Vagina (tissue), 2 donors: ENCODE results near the gene NAPSA. TPM values are rescaled to one million over a fixed set of nuclear protein-coding genes. Genes with fewer than 3 reads are reported as not detected.
"Not testable (repeated sequence)": the region's sequence is repeated elsewhere in the genome, so short reads cannot be mapped to it uniquely, and the experiment has no call there.

Source experiments
- DNase-seq, 2 donors: peaks; one replicate each; pipeline ENCODE4 v3.0.0-alpha.2; 2017; ENCODE audit errors: extremely low spot score in 2 of 2
- H3K27ac ChIP-seq: fragments of 200-600 bp; sonication (generic); one replicate; pipeline ENCODE4 v1.5.1; 2019
- H3K27me3 ChIP-seq: fragments of 200-600 bp; sonication (generic); one replicate; pipeline ENCODE4 v1.5.1; 2019
- H3K36me3 ChIP-seq, 2 donors: fragments of 200-600 bp; sonication (generic); one replicate each; pipeline ENCODE4 v1.5.1; 2017 to 2019
- H3K4me1 ChIP-seq: fragments of 200-600 bp; sonication (generic); one replicate; pipeline ENCODE4 v1.5.1; 2019
- H3K4me3 ChIP-seq, 2 donors: fragments of 200-600 bp; sonication (generic); 1 replicate in 1 of 2; 2 replicates in 1 of 2; pipeline ENCODE4 v1.5.1; 2016 to 2019
- H3K9me3 ChIP-seq: fragments of 200-600 bp; sonication (generic); one replicate; pipeline ENCODE4 v1.5.1; 2019
- POLR2A ChIP-seq, 2 donors: fragments of 450-650 bp; IDR thresholded peaks; one replicate each; pipeline ENCODE4 v1.6.1; 2017; ENCODE audit warnings: antibody characterized with exemption in 2 of 2, mild to moderate bottlenecking in 2 of 2, moderate library complexity in 2 of 2
- POLR2AphosphoS5 ChIP-seq, 2 donors: sonication (generic); formaldehyde crosslinking; IDR thresholded peaks; one replicate each; pipeline ENCODE4 v1.9.0; 2017; ENCODE audit warnings: antibody characterized with exemption in 2 of 2, mild to moderate bottlenecking in 2 of 2, low read depth in 1 of 2; ENCODE audit not compliant: insufficient read depth in 1 of 2
- intact Hi-C: fragments of 100-400 bp; cut with DNase I; formaldehyde crosslinking; loops from one replicate; pipeline ENCODE4 v1.15.1; 2023
- total RNA-seq: library from RNA; depleted of rRNA; stranded (reverse); fragments of >200 nt; gene quantifications from one replicate; pipeline ENCODE4 v1.2.3, GENCODE V29; 2016
- TF ChIP-seq, protein P1 (sequence below), 3 experiments: fragments of 450-650 bp in 2 of 3; fragments of 200-600 bp in 1 of 3; sonication (generic) in 1 of 3; IDR thresholded peaks; one replicate each; pipeline ENCODE4 v1.5.1; 2017 to 2019; ENCODE audit warnings: antibody characterized with exemption in 3 of 3, mild to moderate bottlenecking in 2 of 3, moderate library complexity in 2 of 3

NAPSA gene
- total RNA-seq, 1 donor from 2014 or later, result 0.74 TPM

DNA sequence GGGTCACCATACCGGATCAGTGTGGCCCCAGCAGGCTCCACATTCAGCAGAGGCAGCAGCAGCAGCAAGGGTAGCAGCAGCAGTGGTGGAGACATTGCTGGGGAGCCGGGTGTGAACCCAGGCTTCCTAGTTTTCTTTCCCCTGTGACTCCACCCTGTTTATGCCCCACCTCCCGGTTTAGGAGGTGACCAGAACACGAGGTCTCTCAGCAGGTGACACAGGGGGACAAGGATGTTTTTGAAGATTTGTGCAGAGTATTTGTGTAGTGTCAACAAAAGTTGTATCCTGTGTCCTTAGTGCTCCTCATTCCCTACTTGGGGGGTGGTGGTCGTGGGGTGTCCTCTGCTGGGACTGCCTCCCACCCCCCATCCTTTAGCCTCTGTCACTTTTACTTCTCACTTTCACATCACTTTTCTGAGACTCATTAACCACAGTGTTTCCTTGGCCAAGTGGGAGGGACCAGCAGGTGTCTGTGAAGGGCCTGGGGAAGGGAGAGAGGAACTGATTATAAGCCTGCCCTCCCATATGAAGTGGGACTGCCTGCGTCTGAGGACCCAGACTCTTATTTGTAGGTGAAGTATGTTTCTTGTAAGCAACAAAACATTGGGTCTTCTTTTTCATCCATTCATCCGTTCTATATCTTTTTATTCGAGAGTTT is 20.6 kb downstream of the NAPSA start:
- H3K27ac ChIP-seq, result no peak overlapping the region
- H3K36me3 ChIP-seq, result no peaks in the 10 kb centered on the region
- no peak overlapping the region for H3K4me3 ChIP-seq
- intact Hi-C loops, result no loop called here
- H3K27me3 ChIP-seq, result no peaks in the 10 kb centered on the region
- H3K4me1 ChIP-seq, result no peaks in the 10 kb centered on the region
- DNase-seq, result no peak
- TF ChIP-seq, protein P1, sequence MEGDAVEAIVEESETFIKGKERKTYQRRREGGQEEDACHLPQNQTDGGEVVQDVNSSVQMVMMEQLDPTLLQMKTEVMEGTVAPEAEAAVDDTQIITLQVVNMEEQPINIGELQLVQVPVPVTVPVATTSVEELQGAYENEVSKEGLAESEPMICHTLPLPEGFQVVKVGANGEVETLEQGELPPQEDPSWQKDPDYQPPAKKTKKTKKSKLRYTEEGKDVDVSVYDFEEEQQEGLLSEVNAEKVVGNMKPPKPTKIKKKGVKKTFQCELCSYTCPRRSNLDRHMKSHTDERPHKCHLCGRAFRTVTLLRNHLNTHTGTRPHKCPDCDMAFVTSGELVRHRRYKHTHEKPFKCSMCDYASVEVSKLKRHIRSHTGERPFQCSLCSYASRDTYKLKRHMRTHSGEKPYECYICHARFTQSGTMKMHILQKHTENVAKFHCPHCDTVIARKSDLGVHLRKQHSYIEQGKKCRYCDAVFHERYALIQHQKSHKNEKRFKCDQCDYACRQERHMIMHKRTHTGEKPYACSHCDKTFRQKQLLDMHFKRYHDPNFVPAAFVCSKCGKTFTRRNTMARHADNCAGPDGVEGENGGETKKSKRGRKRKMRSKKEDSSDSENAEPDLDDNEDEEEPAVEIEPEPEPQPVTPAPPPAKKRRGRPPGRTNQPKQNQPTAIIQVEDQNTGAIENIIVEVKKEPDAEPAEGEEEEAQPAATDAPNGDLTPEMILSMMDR (IDR thresholded peaks at IDR 0.05), result no peak
- no peak for TF ChIP-seq POLR2A (IDR thresholded peaks at IDR 0.05)
- TF ChIP-seq POLR2AphosphoS5 (IDR thresholded peaks at IDR 0.05; ENCODE audit: insufficient read depth in 1 of 2, low read depth in 1 of 2), result no peak
- no peaks in the 10 kb centered on the region for H3K9me3 ChIP-seq

GRCh38 chr19:50341091-50341564 is 24.3 kb downstream of the NAPSA start:
- Histone ChIP-seq H3K27ac (no peak overlapping the region), H3K36me3 (no peaks in the 10 kb centered on the region), H3K4me3 (no peak overlapping the region), H3K9me3 (no peaks in the 10 kb centered on the region), H3K27me3 (no peaks in the 10 kb centered on the region), H3K4me1 (no peaks in the 10 kb centered on the region)
- no peak for DNase-seq
- TF ChIP-seq POLR2AphosphoS5 (IDR thresholded peaks at IDR 0.05; ENCODE audit: insufficient read depth in 1 of 2, low read depth in 1 of 2) (no peak), POLR2A (IDR thresholded peaks at IDR 0.05) (no peak)
- TF ChIP-seq, protein P1 (IDR thresholded peaks at IDR 0.05), result no peak
- intact Hi-C loops, result no loop called here

- Histone ChIP-seq H3K9me3 (no peaks in the 10 kb centered on the region), H3K4me1 (no peaks in the 10 kb centered on the region), H3K4me3 (no peak overlapping the region), H3K27ac (no peak overlapping the region), H3K27me3 (no peaks in the 10 kb centered on the region), H3K36me3 (no peaks in the 10 kb centered on the region)
- intact Hi-C loops, result no loop called here
- TF ChIP-seq, protein P1 (IDR thresholded peaks at IDR 0.05), result no peak
- TF ChIP-seq POLR2A (IDR thresholded peaks at IDR 0.05) (no peak), POLR2AphosphoS5 (IDR thresholded peaks at IDR 0.05; ENCODE audit: insufficient read depth in 1 of 2, low read depth in 1 of 2) (no peak)
- no peak for DNase-seq
Observed at GRCh38 chr19:50340331-50340730, 25.1 kb downstream of the NAPSA start.

GRCh38 chr19:50337031-50337430 is 28.4 kb downstream of the NAPSA start:
- H3K27me3 ChIP-seq, intact Hi-C loops, H3K27ac ChIP-seq, H3K4me3 ChIP-seq, DNase-seq, H3K36me3 ChIP-seq, H3K9me3 ChIP-seq: not testable (repeated sequence)
- peaks cover 23% of the 10 kb centered on the region for H3K4me1 ChIP-seq

- Histone ChIP-seq H3K4me3 (no peak overlapping the region), H3K4me1 (peaks cover 34% of the 10 kb centered on the region), H3K27me3 (no peaks in the 10 kb centered on the region), H3K9me3 (no peaks in the 10 kb centered on the region), H3K27ac (no peak overlapping the region), H3K36me3 (no peaks in the 10 kb centered on the region)
- no peak for DNase-seq
- TF ChIP-seq POLR2A (IDR thresholded peaks at IDR 0.05), result no peak
- no peak for TF ChIP-seq POLR2AphosphoS5 (IDR thresholded peaks at IDR 0.05; ENCODE audit: insufficient read depth in 1 of 2, low read depth in 1 of 2)
- TF ChIP-seq, protein P1 (IDR thresholded peaks at IDR 0.05), result no peak
- intact Hi-C loops, result no loop called here
Observed at GRCh38 chr19:50334741-50335421, 30.6 kb downstream of the NAPSA start.
